ENCODE data around the gene LRRC19.

LRRC19 gene

DNA sequence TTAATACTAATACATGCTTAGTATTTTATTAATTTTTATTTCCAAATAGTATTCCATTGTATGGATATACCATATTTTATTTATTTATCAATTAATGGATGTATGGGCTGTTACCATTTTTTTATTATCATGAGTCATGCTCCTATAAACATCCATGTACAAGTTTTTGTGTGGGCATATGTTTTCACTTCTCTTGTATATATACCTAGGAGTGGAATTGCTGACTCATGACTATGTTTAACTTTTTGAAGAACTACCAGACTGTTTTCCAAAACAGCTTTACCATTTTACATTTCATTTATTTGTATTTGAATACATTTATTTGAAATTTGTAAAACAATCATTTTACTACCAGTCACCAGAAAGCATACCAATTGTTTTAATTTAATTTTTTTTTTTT lies 14.1 kb upstream of the LRRC19 start:
- Histone ChIP-seq H2AFZ (ENCODE audit: low read depth) (no peak overlapping the region), H3K27ac (no peak overlapping the region), H3K4me2 (no peak overlapping the region), H3K79me2 (ENCODE audit: insufficient read depth, low read depth) (no peaks in the 10 kb centered on the region), H3K4me1 (ENCODE audit: low read depth, poor library complexity, severe bottlenecking) (no peaks in the 10 kb centered on the region), H4K20me1 (ENCODE audit: insufficient read depth) (no peaks in the 10 kb centered on the region), H3K27me3 (ENCODE audit: insufficient read depth, low read depth) (no peaks in the 10 kb centered on the region), H3K9ac (no peak overlapping the region), H3K36me3 (ENCODE audit: insufficient read depth) (no peaks in the 10 kb centered on the region), H3K4me3 (IDR thresholded peaks at IDR 0.05; ENCODE audit: insufficient read depth, low read depth, low read length) (no peak overlapping the region)
- TF ChIP-seq, protein P1, sequence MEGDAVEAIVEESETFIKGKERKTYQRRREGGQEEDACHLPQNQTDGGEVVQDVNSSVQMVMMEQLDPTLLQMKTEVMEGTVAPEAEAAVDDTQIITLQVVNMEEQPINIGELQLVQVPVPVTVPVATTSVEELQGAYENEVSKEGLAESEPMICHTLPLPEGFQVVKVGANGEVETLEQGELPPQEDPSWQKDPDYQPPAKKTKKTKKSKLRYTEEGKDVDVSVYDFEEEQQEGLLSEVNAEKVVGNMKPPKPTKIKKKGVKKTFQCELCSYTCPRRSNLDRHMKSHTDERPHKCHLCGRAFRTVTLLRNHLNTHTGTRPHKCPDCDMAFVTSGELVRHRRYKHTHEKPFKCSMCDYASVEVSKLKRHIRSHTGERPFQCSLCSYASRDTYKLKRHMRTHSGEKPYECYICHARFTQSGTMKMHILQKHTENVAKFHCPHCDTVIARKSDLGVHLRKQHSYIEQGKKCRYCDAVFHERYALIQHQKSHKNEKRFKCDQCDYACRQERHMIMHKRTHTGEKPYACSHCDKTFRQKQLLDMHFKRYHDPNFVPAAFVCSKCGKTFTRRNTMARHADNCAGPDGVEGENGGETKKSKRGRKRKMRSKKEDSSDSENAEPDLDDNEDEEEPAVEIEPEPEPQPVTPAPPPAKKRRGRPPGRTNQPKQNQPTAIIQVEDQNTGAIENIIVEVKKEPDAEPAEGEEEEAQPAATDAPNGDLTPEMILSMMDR (conservative IDR thresholded peaks at IDR 0.05; ENCODE audit: low read depth, low read length): no peak

DNA sequence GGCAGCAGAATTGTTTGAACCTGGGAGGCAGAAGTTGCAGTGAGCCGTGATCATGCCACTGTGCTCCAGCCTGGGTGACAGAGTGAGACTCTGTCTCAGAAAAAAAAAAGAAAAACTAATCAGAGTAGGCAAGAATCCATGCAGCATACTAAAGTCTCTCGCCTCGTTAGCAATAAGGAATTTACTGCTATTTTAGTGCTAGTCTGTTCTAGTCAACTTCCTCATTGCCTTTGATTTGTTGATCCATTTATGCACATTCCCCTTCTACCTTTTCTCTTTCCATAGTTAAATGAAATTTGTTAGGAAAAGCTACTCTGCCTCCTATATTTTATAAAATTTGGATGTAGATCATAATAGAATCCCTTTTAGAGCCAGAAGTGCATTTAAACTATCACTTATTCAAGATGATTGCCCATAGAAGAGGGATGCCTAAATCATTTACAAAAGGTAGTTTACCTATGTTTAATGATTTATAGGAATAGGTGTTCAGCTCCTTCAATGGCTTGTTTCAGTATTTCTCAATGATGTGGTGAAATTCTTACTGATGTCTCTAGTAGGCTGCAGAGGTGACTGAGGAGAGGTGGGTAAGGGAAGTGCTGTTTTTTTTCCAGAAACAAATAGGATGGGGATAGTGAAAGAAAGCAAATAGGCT lies 1.9 kb downstream of the LRRC19 start:
- no peaks in the 10 kb centered on the region for H3K36me3 ChIP-seq (ENCODE audit: insufficient read depth)
- no peak overlapping the region for H3K9ac ChIP-seq
- H3K4me3 ChIP-seq (IDR thresholded peaks at IDR 0.05; ENCODE audit: insufficient read depth, low read depth, low read length): no peak overlapping the region
- H3K79me2 ChIP-seq (ENCODE audit: insufficient read depth, low read depth): no peaks in the 10 kb centered on the region
- H3K27ac ChIP-seq: no peak overlapping the region
- TF ChIP-seq, protein P1 (conservative IDR thresholded peaks at IDR 0.05; ENCODE audit: low read depth, low read length): no peak
- H2AFZ ChIP-seq (ENCODE audit: low read depth): no peak overlapping the region
- no peaks in the 10 kb centered on the region for H3K4me1 ChIP-seq (ENCODE audit: low read depth, poor library complexity, severe bottlenecking)
- no peaks in the 10 kb centered on the region for H4K20me1 ChIP-seq (ENCODE audit: insufficient read depth)
- H3K27me3 ChIP-seq (ENCODE audit: insufficient read depth, low read depth): no peaks in the 10 kb centered on the region
- H3K4me2 ChIP-seq: no peak overlapping the region

DNA sequence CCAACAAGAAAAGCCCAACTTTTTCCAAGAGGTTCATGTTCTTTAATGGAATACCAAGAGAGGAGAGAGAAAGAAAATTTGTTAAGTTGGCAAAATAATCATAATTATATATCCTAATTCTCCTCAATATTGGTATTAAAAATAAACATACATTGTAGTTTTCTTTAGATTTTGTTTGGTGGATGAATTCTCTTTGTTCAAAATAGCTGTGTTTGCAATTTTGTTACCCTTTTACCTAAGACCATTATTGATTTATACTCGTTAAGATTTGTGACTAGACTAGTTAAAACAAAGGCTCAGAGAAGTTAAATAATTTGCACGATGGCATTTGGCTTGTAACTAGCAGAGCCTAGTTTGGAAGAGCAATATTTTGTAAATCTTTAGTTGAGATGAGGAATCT lies 9.7 kb downstream of the LRRC19 start:
- Histone ChIP-seq H3K4me1 (ENCODE audit: low read depth, poor library complexity, severe bottlenecking) (no peaks in the 10 kb centered on the region), H2AFZ (ENCODE audit: low read depth) (no peak overlapping the region), H3K4me2 (no peak overlapping the region), H3K27me3 (ENCODE audit: insufficient read depth, low read depth) (no peaks in the 10 kb centered on the region), H4K20me1 (ENCODE audit: insufficient read depth) (no peaks in the 10 kb centered on the region), H3K4me3 (IDR thresholded peaks at IDR 0.05; ENCODE audit: insufficient read depth, low read depth, low read length) (no peak overlapping the region), H3K36me3 (ENCODE audit: insufficient read depth) (no peaks in the 10 kb centered on the region), H3K79me2 (ENCODE audit: insufficient read depth, low read depth) (no peaks in the 10 kb centered on the region), H3K27ac (no peak overlapping the region), H3K9ac (no peak overlapping the region)
- TF ChIP-seq, protein P1 (conservative IDR thresholded peaks at IDR 0.05; ENCODE audit: low read depth, low read length): no peak

DNA sequence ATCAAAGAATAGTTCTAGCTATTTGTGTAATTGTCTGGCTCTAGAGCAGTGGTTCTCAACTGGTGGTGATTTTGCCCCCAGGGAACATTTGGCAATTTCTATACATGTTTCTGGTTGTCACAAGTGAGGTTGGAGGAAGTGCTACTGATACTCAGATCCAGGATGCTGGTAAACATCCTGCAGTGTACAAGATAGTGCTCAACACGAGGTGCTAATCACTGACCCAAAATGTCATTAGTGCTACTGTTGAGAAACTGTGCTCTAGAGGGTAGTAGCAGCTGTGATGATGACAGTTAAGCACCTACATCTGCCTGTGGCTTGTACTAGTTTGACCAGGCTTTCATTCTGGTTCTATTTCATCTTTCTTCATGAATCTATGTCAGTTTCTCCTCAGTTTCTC lies 22.1 kb downstream of the LRRC19 start:
- no peak overlapping the region for H2AFZ ChIP-seq (ENCODE audit: low read depth)
- H3K4me1 ChIP-seq (ENCODE audit: low read depth, poor library complexity, severe bottlenecking): no peaks in the 10 kb centered on the region
- TF ChIP-seq, protein P1 (conservative IDR thresholded peaks at IDR 0.05; ENCODE audit: low read depth, low read length): no peak
- H3K4me3 ChIP-seq (IDR thresholded peaks at IDR 0.05; ENCODE audit: insufficient read depth, low read depth, low read length): no peak overlapping the region
- no peaks in the 10 kb centered on the region for H3K36me3 ChIP-seq (ENCODE audit: insufficient read depth)
- H3K9ac ChIP-seq: no peak overlapping the region
- no peaks in the 10 kb centered on the region for H4K20me1 ChIP-seq (ENCODE audit: insufficient read depth)
- H3K4me2 ChIP-seq: no peak overlapping the region
- H3K27ac ChIP-seq: no peak overlapping the region
- no peaks in the 10 kb centered on the region for H3K79me2 ChIP-seq (ENCODE audit: insufficient read depth, low read depth)
- no peaks in the 10 kb centered on the region for H3K27me3 ChIP-seq (ENCODE audit: insufficient read depth, low read depth)

Data from KMS-11 (cell line).